K562 (cell line): ENCODE measurements around the gene USP5. TPM values are rescaled to one million over a fixed set of nuclear protein-coding genes. Genes with fewer than 3 reads are reported as not detected.

Experiments used
- ATAC-seq: fragments of 200-7000 bp; cut with Tn5 transposase; 3 replicates; pipeline ENCODE4 v1.9.1; 2020; ENCODE audit warnings: moderate library complexity
- BruUV-seq: library from RNA; stranded (reverse); fragments of 400-500 nt; replicated peaks from 2 replicates; lab custom pipeline; 2021; lab: Mats Ljungman, UMichigan
- CTCF ChIA-PET: fragments of 300-600 bp; formaldehyde crosslinking; extraction: SDS; loops from one replicate; lab custom pipeline; 2021; ENCODE audit warnings: low intra/inter-chr PET ratio; lab: Yijun Ruan, JAX
- POLR2A ChIA-PET: fragments of 300-600, 350-650 bp; sonication (Branson Sonifier 250); formaldehyde crosslinking; extraction: SDS; loops from one replicate; lab custom pipeline; 2021; ENCODE audit warnings: antibody characterized with exemption, inconsistent platforms; lab: Yijun Ruan, JAX
- DNase-seq, 4 experiments: peaks; one replicate each; pipeline versions ENCODE4 v3.0.0 to v3.0.0-alpha.2; 2011 to 2018; ENCODE audit warnings: low spot score in 3 of 4, mixed read lengths in 3 of 4; ENCODE audit errors: extremely low read depth in 1 of 4
- FAIRE-seq: peaks from 2 replicates; lab custom pipeline; 2011; peaks lifted over from hg19 to GRCh38; lab: Jason Lieb, UNC
- H2AFZ ChIP-seq: 2 replicates; pipeline ENCODE4 v1.6.0; 2011; ENCODE audit warnings: low read depth, low read length, control low read depth, inconsistent platforms
- H3K27ac ChIP-seq: fragments of 200-600 bp; 3 replicates; pipeline ENCODE4 v1.8.0; 2011; ENCODE audit warnings: low read depth, mild to moderate bottlenecking, control low read depth, inconsistent platforms, low read length, moderate library complexity, mixed read lengths; ENCODE audit errors: extremely low read depth
- H3K27me3 ChIP-seq, 2 experiments: fragments of 300-600 bp in 1 of 2; 2 replicates in 1 of 2; 3 replicates in 1 of 2; pipeline versions ENCODE4 v1.6.0 to v1.8.0; 2011; ENCODE audit warnings: inconsistent platforms in 2 of 2, low read length in 2 of 2, mild to moderate bottlenecking in 1 of 2, mixed read lengths in 1 of 2, moderate library complexity in 1 of 2; ENCODE audit not compliant: control insufficient read depth in 2 of 2, insufficient read depth in 2 of 2
- H3K36me3 ChIP-seq: fragments of 300-600 bp; 3 replicates; pipeline ENCODE4 v1.8.0; 2011; ENCODE audit warnings: mild to moderate bottlenecking, low read length, inconsistent platforms; ENCODE audit not compliant: control insufficient read depth, insufficient read depth
- H3K4me1 ChIP-seq, 2 experiments: fragments of 200-600 bp in 1 of 2; replicated peaks in 1 of 2; 2 replicates in 1 of 2; 3 replicates in 1 of 2; pipeline versions ENCODE4 v1.5.1 to v1.8.0; 2011; ENCODE audit warnings: inconsistent platforms in 2 of 2, low read length in 2 of 2, mild to moderate bottlenecking in 1 of 2, mixed read lengths in 1 of 2, moderate library complexity in 1 of 2; ENCODE audit not compliant: control insufficient read depth in 2 of 2, insufficient read depth in 2 of 2
- H3K4me2 ChIP-seq: 2 replicates; pipeline ENCODE4 v1.6.1; 2011; ENCODE audit warnings: low read length, control low read depth, inconsistent platforms, mixed read lengths; ENCODE audit not compliant: insufficient read depth
- H3K4me3 ChIP-seq: fragments of 200-600 bp; sonication (generic), shearing (Covaris generic); 2 replicates; pipeline ENCODE4 v1.5.1; 2016; ENCODE audit warnings: control low read depth, inconsistent platforms
- H3K79me2 ChIP-seq: fragments of 200-600 bp; 3 replicates; pipeline ENCODE4 v1.8.0; 2011; ENCODE audit warnings: low read length, inconsistent platforms; ENCODE audit not compliant: control insufficient read depth, insufficient read depth
- H3K9ac ChIP-seq, 2 experiments: 2 replicates each; pipeline versions ENCODE4 v1.6.0 to v1.6.1; 2011; ENCODE audit warnings: low read depth in 2 of 2, low read length in 2 of 2, control low read depth in 1 of 2, inconsistent platforms in 1 of 2, mild to moderate bottlenecking in 1 of 2, mixed read lengths in 1 of 2; ENCODE audit not compliant: insufficient read depth in 1 of 2
- H3K9me1 ChIP-seq: one replicate; pipeline ENCODE4 v1.6.0; 2011; ENCODE audit warnings: inconsistent platforms, mild to moderate bottlenecking, low read length, moderate library complexity; ENCODE audit not compliant: control insufficient read depth, insufficient read depth
- H3K9me3 ChIP-seq: replicated peaks from 2 replicates; pipeline ENCODE4 v1.5.1; 2011; ENCODE audit warnings: low read depth, low read length, inconsistent platforms; ENCODE audit not compliant: control insufficient read depth, insufficient read depth
- H4K20me1 ChIP-seq: replicated peaks from 2 replicates; pipeline ENCODE4 v1.6.1; 2011; ENCODE audit warnings: low read length, inconsistent platforms, mixed read lengths; ENCODE audit not compliant: control insufficient read depth, insufficient read depth
- HNRNPLL ChIP-seq: fragments of 200-400 bp; formaldehyde crosslinking; IDR thresholded peaks from 2 replicates; pipeline ENCODE4 v1.6.1; 2017; ENCODE audit warnings: low read length, low read depth, mild to moderate bottlenecking; ENCODE audit not compliant: poor library complexity, severe bottlenecking
- KAT8 ChIP-seq: fragments of 450-650 bp; IDR thresholded peaks from 2 replicates; pipeline ENCODE4 v1.6.1; 2016; ENCODE audit warnings: low read depth, mild to moderate bottlenecking
- PCBP1 ChIP-seq: fragments of 200-400 bp; formaldehyde crosslinking; IDR thresholded peaks from 2 replicates; pipeline ENCODE4 v1.6.1; 2018; ENCODE audit warnings: mild to moderate bottlenecking, low read depth, low read length; ENCODE audit not compliant: poor library complexity, severe bottlenecking
- RBFOX2 ChIP-seq: fragments of 200-400 bp; formaldehyde crosslinking; IDR thresholded peaks from 2 replicates; pipeline ENCODE4 v1.6.1; 2017; ENCODE audit warnings: low read depth, mild to moderate bottlenecking, low read length, moderate library complexity
- RHOXF2B ChIP-seq: fragments of 250-450 bp; sonication (Bioruptor Pico); conservative IDR thresholded peaks from 2 replicates; pipeline ENCODE4 v1.5.1; 2021
- SMARCB1 ChIP-seq: IDR thresholded peaks from 2 replicates; pipeline ENCODE4 v1.6.1; 2011; ENCODE audit warnings: improper control_type of control experiment, low read depth; ENCODE audit not compliant: insufficient read length
- TEAD1 ChIP-seq, 2 experiments: fragments of 450-650 bp in 1 of 2; sonication (generic) in 1 of 2; formaldehyde crosslinking; IDR thresholded peaks; 2 replicates each; pipeline versions ENCODE4 v1.4.0 to v1.8.0; 2020 to 2022; ENCODE audit warnings: mild to moderate bottlenecking in 2 of 2, missing genetic modification reagents in 1 of 2
- ZNF699 ChIP-seq: fragments of 250-450 bp; sonication (Bioruptor Pico); IDR thresholded peaks from 2 replicates; pipeline ENCODE4 v1.8.0; 2021; ENCODE audit warnings: mild to moderate bottlenecking, moderate library complexity; ENCODE audit not compliant: insufficient replicate concordance
- WGBS: fragments of 100-300 bp; shearing (Covaris generic); methylation state at CpG from one replicate; pipeline ENCODE4 v1.1.6; 2016; ENCODE audit warnings: low coverage, mixed read lengths; ENCODE audit not compliant: insufficient coverage; ENCODE audit errors: missing lambda C conversion rate; 5-methylcytosine and 5-hydroxymethylcytosine counted together
- in situ Hi-C: fragments of 300-500 bp; cut with MboI; formaldehyde crosslinking; loops from 4 replicates; pipeline ENCODE4 v1.15.0; 2018; ENCODE audit warnings: inconsistent platforms, mixed read lengths
- intact Hi-C: fragments of 100-400 bp; cut with micrococcal nuclease; formaldehyde crosslinking; loops from 2 replicates; pipeline ENCODE4 v1.14.2; 2022
- polyA plus RNA-seq, 8 experiments: library from polyadenylated mRNA; depleted of rRNA in 4 of 8; stranded (reverse) in 5 of 8; unstranded in 3 of 8; fragments of >200 nt; fragmentation: Nextera tagmentation in 2 of 8; fragmentation: Illumina TruSeq in 1 of 8; extraction: Ambion mirVana in 2 of 8; extraction: Trizol in 1 of 8; gene quantifications; 2 replicates each; pipeline versions ENCODE4 v1.2.1 to v1.2.3, GENCODE V29; 2011 to 2014; ENCODE audit warnings: inconsistent platforms in 1 of 8, missing spikeins in 1 of 8
- total RNA-seq, 7 experiments: library from RNA; depleted of rRNA in 6 of 7; stranded (reverse); fragments of >200 nt in 6 of 7; fragmentation: Illumina TruSeq in 2 of 7; extraction: Trizol in 2 of 7; gene quantifications; 2 replicates each; pipeline versions ENCODE4 v1.2.1 to v1.2.3, GENCODE V29; 2011 to 2021; ENCODE audit warnings: low replicate concordance in 1 of 7
- TF ChIP-seq, protein P1 (sequence below): IDR thresholded peaks from 2 replicates; pipeline ENCODE4 v1.6.1; 2012; ENCODE audit warnings: low read depth, low read length, improper control_type of control experiment, borderline replicate concordance
- TF ChIP-seq, protein P2 (sequence below), 2 experiments: fragments of 450-650 bp; conservative IDR thresholded peaks; 2 replicates each; pipeline ENCODE4 v1.6.1; 2017; ENCODE audit warnings: mild to moderate bottlenecking in 2 of 2, moderate library complexity in 2 of 2
- TF ChIP-seq, protein P3 (sequence below): fragments of 450-650 bp; IDR thresholded peaks from 2 replicates; pipeline ENCODE4 v1.6.1; 2016; ENCODE audit warnings: low read depth, mild to moderate bottlenecking, moderate library complexity
- TF ChIP-seq, protein P4 (sequence below): fragments of 450-650 bp; formaldehyde crosslinking; IDR thresholded peaks from 2 replicates; pipeline ENCODE4 v1.4.0; 2020; ENCODE audit warnings: mild to moderate bottlenecking, moderate library complexity
- TF ChIP-seq, protein P5 (sequence below), 2 experiments: fragments of 450-650 bp in 1 of 2; sonication (generic) in 1 of 2; formaldehyde crosslinking; conservative IDR thresholded peaks; 2 replicates each; pipeline versions ENCODE4 v1.4.0 to v1.8.1; 2020 to 2022; ENCODE audit warnings: mild to moderate bottlenecking in 1 of 2, missing genetic modification reagents in 1 of 2

USP5 gene
- total and polyA plus RNA-seq, 9 of the 15 experiments (the other 6 are each of a cell fraction or from before 2014, with no cell fraction given) = 1.4 to 107 (median 48.6) TPM

DNA sequence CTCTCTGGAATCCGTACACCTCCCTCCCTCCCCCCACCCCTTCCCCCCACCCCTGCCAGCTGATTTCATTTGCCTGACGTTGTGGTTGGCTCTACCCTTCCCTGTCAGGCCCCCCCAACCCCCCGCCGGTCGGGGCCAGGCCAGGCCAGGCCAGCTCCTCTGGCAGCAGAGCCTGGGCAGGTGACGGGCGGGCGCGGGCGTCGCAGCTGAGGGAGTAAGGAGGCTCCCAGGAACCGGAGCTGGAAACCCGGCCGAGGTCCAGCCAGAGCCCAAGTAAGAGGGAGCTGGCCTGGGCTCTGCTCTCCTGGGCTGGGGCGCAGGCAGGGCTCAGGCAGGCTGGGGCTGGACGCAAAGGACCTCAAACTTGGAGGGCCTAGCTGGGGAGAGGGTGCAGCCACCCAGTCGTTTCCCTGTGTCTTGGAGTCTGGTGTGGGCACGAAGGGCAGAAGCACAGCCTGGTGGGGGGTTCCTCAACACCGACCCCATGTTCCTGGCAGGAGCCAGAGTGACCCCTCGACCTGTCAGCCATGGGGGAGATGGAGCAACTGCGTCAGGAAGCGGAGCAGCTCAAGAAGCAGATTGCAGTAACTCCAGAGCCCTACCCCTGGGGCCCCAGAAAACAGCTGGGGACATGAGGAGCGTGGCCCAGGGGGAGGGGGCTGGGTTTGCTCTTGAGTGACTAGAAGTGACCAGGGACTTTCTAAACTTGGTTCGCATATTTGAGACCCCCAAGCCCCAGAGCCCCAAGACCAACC lies 11.0 kb upstream of the USP5 start, which contains the start of gene GNB3:
GNB3 (plus strand) TSS at position 165 of the 755 bp plus-strand sequence; CDS start at position 528, 363 bp downstream.
- H3K9me1 ChIP-seq = no peaks in the 10 kb centered on the region
- 76% methylated on average over 7 of the region's 24 CpGs for WGBS
- no peak within 1 kb of the TSS for H3K4me2 ChIP-seq
- no peak for DNase-seq
- no peak for FAIRE-seq
- H2AFZ ChIP-seq = no peak within 1 kb of the TSS
- ATAC-seq = no peak
- H4K20me1 ChIP-seq = no peaks in the 10 kb centered on the region; the same call in 1 of the 2 replicates
- CTCF ChIA-PET = no interaction called here
- no peak within 1 kb of the TSS for H3K4me3 ChIP-seq
- no TSS peak for BruUV-seq
- H3K36me3 ChIP-seq = peaks cover 67% of the 10 kb centered on the region; the same call in 2 of the 3 replicates
- peak within 1 kb of the TSS in 1 of 2 experiments; percentile 64; a peak in 2 of 4 replicates for H3K9ac ChIP-seq
- H3K9me3 ChIP-seq = no peaks in the 10 kb centered on the region
- H3K27me3 ChIP-seq = no peaks in the 10 kb centered on the region
- POLR2A ChIA-PET = interaction anchor here (0.8 to 4.8 kb wide), 5 partner anchors 7 to 103 kb away, joined by 3 to 39 read pairs (median 13); partner anchors contain the start of genes C12orf57, CDCA3 and USP5
- in situ Hi-C loops = no loop called here
- no peak within 1 kb of the TSS for H3K27ac ChIP-seq
- no peaks in the 10 kb centered on the region for H3K79me2 ChIP-seq
- peaks cover 10 to 51% of the 10 kb centered on the region in 2 experiments; a peak in 4 of 5 replicates for H3K4me1 ChIP-seq
- intact Hi-C loops = no loop called here
- no peak for TF ChIP-seq HNRNPLL
- TF ChIP-seq, protein P1, sequence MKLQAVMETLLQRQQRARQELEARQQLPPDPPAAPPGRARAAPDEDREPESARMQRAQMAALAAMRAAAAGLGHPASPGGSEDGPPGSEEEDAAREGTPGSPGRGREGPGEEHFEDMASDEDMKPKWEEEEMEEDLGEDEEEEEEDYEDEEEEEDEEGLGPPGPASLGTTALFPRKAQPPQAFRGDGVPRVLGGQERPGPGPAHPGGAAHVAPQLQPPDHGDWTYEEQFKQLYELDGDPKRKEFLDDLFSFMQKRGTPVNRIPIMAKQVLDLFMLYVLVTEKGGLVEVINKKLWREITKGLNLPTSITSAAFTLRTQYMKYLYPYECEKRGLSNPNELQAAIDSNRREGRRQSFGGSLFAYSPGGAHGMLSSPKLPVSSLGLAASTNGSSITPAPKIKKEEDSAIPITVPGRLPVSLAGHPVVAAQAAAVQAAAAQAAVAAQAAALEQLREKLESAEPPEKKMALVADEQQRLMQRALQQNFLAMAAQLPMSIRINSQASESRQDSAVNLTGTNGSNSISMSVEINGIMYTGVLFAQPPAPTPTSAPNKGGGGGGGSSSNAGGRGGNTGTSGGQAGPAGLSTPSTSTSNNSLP = no peak
- TF ChIP-seq PCBP1 = peak; percentile 33
- TF ChIP-seq, protein P2, sequence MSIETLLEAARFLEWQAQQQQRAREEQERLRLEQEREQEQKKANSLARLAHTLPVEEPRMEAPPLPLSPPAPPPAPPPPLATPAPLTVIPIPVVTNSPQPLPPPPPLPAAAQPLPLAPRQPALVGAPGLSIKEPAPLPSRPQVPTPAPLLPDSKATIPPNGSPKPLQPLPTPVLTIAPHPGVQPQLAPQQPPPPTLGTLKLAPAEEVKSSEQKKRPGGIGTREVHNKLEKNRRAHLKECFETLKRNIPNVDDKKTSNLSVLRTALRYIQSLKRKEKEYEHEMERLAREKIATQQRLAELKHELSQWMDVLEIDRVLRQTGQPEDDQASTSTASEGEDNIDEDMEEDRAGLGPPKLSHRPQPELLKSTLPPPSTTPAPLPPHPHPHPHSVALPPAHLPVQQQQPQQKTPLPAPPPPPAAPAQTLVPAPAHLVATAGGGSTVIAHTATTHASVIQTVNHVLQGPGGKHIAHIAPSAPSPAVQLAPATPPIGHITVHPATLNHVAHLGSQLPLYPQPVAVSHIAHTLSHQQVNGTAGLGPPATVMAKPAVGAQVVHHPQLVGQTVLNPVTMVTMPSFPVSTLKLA (conservative IDR thresholded peaks at IDR 0.05) = no peak
- TF ChIP-seq, protein P3, sequence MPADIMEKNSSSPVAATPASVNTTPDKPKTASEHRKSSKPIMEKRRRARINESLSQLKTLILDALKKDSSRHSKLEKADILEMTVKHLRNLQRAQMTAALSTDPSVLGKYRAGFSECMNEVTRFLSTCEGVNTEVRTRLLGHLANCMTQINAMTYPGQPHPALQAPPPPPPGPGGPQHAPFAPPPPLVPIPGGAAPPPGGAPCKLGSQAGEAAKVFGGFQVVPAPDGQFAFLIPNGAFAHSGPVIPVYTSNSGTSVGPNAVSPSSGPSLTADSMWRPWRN = no peak
- TF ChIP-seq TEAD1 (CRISPR knock-in tag; IDR thresholded peaks at IDR 0.05) = no peak
- TF ChIP-seq RBFOX2 = 0 out of 2 replicates have a peak, but pooled peaks have one; percentile 22
- TF ChIP-seq SMARCB1 = no peak
- TF ChIP-seq KAT8 = no peak
- TF ChIP-seq, protein P4, sequence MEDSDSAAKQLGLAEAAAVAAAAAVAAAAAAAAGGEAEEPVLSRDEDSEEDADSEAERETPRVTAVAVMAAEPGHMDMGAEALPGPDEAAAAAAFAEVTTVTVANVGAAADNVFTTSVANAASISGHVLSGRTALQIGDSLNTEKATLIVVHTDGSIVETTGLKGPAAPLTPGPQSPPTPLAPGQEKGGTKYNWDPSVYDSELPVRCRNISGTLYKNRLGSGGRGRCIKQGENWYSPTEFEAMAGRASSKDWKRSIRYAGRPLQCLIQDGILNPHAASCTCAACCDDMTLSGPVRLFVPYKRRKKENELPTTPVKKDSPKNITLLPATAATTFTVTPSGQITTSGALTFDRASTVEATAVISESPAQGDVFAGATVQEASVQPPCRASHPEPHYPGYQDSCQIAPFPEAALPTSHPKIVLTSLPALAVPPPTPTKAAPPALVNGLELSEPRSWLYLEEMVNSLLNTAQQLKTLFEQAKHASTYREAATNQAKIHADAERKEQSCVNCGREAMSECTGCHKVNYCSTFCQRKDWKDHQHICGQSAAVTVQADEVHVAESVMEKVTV (CRISPR knock-in tag) = no peak
- no peak for TF ChIP-seq ZNF699 (CRISPR knock-in tag)
- TF ChIP-seq, protein P5, sequence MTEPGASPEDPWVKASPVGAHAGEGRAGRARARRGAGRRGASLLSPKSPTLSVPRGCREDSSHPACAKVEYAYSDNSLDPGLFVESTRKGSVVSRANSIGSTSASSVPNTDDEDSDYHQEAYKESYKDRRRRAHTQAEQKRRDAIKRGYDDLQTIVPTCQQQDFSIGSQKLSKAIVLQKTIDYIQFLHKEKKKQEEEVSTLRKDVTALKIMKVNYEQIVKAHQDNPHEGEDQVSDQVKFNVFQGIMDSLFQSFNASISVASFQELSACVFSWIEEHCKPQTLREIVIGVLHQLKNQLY (CRISPR knock-in tag; conservative IDR thresholded peaks at IDR 0.05) = no peak
- no peak for TF ChIP-seq RHOXF2B
